Hair follicular keratinocyte (primary cell): ENCODE results near the gene TYMP. TPM values are rescaled to one million over a fixed set of nuclear protein-coding genes. Genes with fewer than 3 reads are reported as not detected.

Experiments
- total RNA-seq: library from RNA; depleted of rRNA; stranded (reverse); fragments of >200 nt; gene quantifications from 2 replicates; pipeline ENCODE4 v1.2.3, GENCODE V29; 2015

TYMP gene
- 70.9 and 112 TPM in 2 replicates for total RNA-seq

GRCh38 chr22:50529897-50530579 is at the start of gene TYMP:
TYMP (minus strand) TSS chr22:50530012; CDS start chr22:50529709, 303 bp downstream.

GRCh38 chr22:50577987-50578775 is 48.4 kb upstream of the TYMP start, which contains the start of gene CPT1B:
CPT1B (minus strand) TSS chr22:50578427; CDS start chr22:50577915, 512 bp downstream.

GRCh38 chr22:50562523-50563412 is 33.0 kb upstream of the TYMP start, which contains the start of gene SYCE3:
SYCE3 (minus strand) TSS chr22:50562919; CDS start chr22:50556405, 6,514 bp downstream.

GRCh38 chr22:50545522-50546325 is 15.9 kb upstream of the TYMP start, which contains the start of gene KLHDC7B:
KLHDC7B (plus strand) TSS chr22:50545899; CDS start chr22:50546244, 345 bp downstream.

GRCh38 chr22:50525104-50525857 is 4.5 kb downstream of the TYMP start, which contains the start of gene SCO2:
SCO2 (minus strand) TSS chr22:50525598; CDS start chr22:50524411, 1,187 bp downstream.

GRCh38 chr22:50507991-50508884 is 21.6 kb downstream of the TYMP start, which contains the start of gene NCAPH2:
NCAPH2 (plus strand) TSS chr22:50508224; CDS start chr22:50508338, 114 bp downstream.

GRCh38 chr22:50507421-50507990 is 22.3 kb downstream of the TYMP start, which contains the start of gene LMF2:
LMF2 (minus strand) TSS chr22:50507702; CDS start chr22:50507675, 27 bp downstream.

GRCh38 chr22:50486561-50487289 is 43.1 kb downstream of the TYMP start, which contains the start of gene MIOX:
MIOX (plus strand) TSS chr22:50486859; CDS start chr22:50486898, 39 bp downstream.

GRCh38 chr22:50481440-50482106 is 48.2 kb downstream of the TYMP start, which contains the start of gene ADM2:
ADM2 (plus strand) TSS chr22:50481543; CDS start chr22:50481848, 305 bp downstream.

Other genes with a start within 250 kb of the TYMP start
- 73.7 and 104 TPM in 2 replicates for gene PLXNB2, start 222.4 kb downstream of the TYMP start, total RNA-seq
- gene DENND6B, start 203.0 kb downstream of the TYMP start, total RNA-seq = 0.49 and 1.0 TPM in 2 replicates
- gene PPP6R2, start 186.7 kb downstream of the TYMP start, total RNA-seq = 31.8 and 35.9 TPM in 2 replicates
- 51.1 and 67.3 TPM in 2 replicates for gene SBF1, start 55.0 kb downstream of the TYMP start, total RNA-seq
- gene ADM2, start 48.5 kb downstream of the TYMP start, total RNA-seq = 3.5 and 13.8 TPM in 2 replicates
- not detected in 2 replicates for gene MIOX, start 43.2 kb downstream of the TYMP start, total RNA-seq
- gene LMF2, start 22.3 kb downstream of the TYMP start, total RNA-seq = 46.6 and 50.8 TPM in 2 replicates
- 38.7 and 70.9 TPM in 2 replicates for gene NCAPH2, start 21.8 kb downstream of the TYMP start, total RNA-seq
- 2.9 and 5.4 TPM in 2 replicates for gene SCO2, start 4.4 kb downstream of the TYMP start, total RNA-seq
- gene KLHDC7B, start 15.9 kb upstream of the TYMP start, total RNA-seq = not detected in 2 replicates
- not detected in 2 replicates for gene SYCE3, start 32.9 kb upstream of the TYMP start, total RNA-seq
- 2.2 and 7.8 TPM in 2 replicates for gene CPT1B, start 48.4 kb upstream of the TYMP start, total RNA-seq
- gene CHKB, start 52.8 kb upstream of the TYMP start, total RNA-seq = 26.4 and 35.1 TPM in 2 replicates
- 0.72 and 1.1 TPM in 2 replicates for gene MAPK8IP2, start 70.8 kb upstream of the TYMP start, total RNA-seq
- gene ARSA, start 98.1 kb upstream of the TYMP start, total RNA-seq = 41.6 and 55.7 TPM in 2 replicates
- 3.9 and 5.2 TPM in 2 replicates for gene SHANK3, start 142.8 kb upstream of the TYMP start, total RNA-seq
- gene ACR, start 208.2 kb upstream of the TYMP start, total RNA-seq = not detected in 2 replicates